OCI-LY7 (cell line): ENCODE measurements around the gene SART1. TPM values are rescaled to one million over a fixed set of nuclear protein-coding genes. Genes with fewer than 3 reads are reported as not detected.

ENCODE experiments used
- BruUV-seq: library from RNA; stranded (reverse); fragments of 400-500 nt; replicated peaks from 2 replicates; lab custom pipeline; 2021; lab: Mats Ljungman, UMichigan
- CTCF ChIA-PET: fragments of 300-600 bp; sonication (Branson Sonifier 250); formaldehyde crosslinking; loops from one replicate; lab custom pipeline; 2022; ENCODE audit warnings: antibody characterized with exemption; ENCODE audit not compliant: unreplicated experiment; lab: Charles Lee
- POLR2A ChIA-PET: fragments of 300-600 bp; sonication (Branson Sonifier 250); formaldehyde crosslinking; loops from one replicate; lab custom pipeline; 2022; ENCODE audit warnings: antibody characterized with exemption; lab: Charles Lee
- DNase-seq: peaks from one replicate; pipeline ENCODE4 v3.0.0-alpha.2; 2015; ENCODE audit warnings: low spot score
- H2AFZ ChIP-seq: fragments of 200-600 bp; sonication (generic), shearing (Covaris generic); 2 replicates; pipeline ENCODE4 v1.6.1; 2014; ENCODE audit warnings: mild to moderate bottlenecking, antibody characterized with exemption, low read length, moderate library complexity
- H3K27ac ChIP-seq: fragments of 200-600 bp; sonication (generic); 2 replicates; pipeline ENCODE4 v1.5.1; 2014; ENCODE audit warnings: mixed run types, low read depth, mild to moderate bottlenecking, moderate library complexity, low read length, inconsistent platforms; ENCODE audit not compliant: poor library complexity, severe bottlenecking
- H3K36me3 ChIP-seq: fragments of 200-600 bp; sonication (generic); 2 replicates; pipeline ENCODE4 v1.6.1; 2014; ENCODE audit warnings: mild to moderate bottlenecking, antibody characterized with exemption, low read length, moderate library complexity, mixed read lengths; ENCODE audit not compliant: insufficient read depth
- H3K4me1 ChIP-seq: fragments of 200-600 bp; sonication (generic); 2 replicates; pipeline ENCODE4 v1.5.1; 2014; ENCODE audit warnings: mild to moderate bottlenecking, low read length; ENCODE audit not compliant: insufficient read depth, poor library complexity, severe bottlenecking
- H3K4me2 ChIP-seq: fragments of 200-600 bp; sonication (generic); 2 replicates; pipeline ENCODE4 v1.6.1; 2014; ENCODE audit warnings: mild to moderate bottlenecking, low read length
- H3K4me3 ChIP-seq: fragments of 200-600 bp; sonication (generic); 2 replicates; pipeline ENCODE4 v1.5.1; 2014; ENCODE audit warnings: mild to moderate bottlenecking, low read depth, low read length; ENCODE audit not compliant: poor library complexity, severe bottlenecking
- H3K79me2 ChIP-seq: fragments of 200-600 bp; sonication (generic); 2 replicates; pipeline ENCODE4 v1.6.1; 2016; ENCODE audit warnings: low read depth, mild to moderate bottlenecking, low read length, moderate library complexity, mixed read lengths; ENCODE audit not compliant: insufficient read depth
- H3K9me2 ChIP-seq: fragments of 200-600 bp; sonication (generic); 2 replicates; pipeline ENCODE4 v1.6.1; 2016; ENCODE audit warnings: mild to moderate bottlenecking, low read length, mixed read lengths; ENCODE audit not compliant: insufficient read depth
- H3K9me3 ChIP-seq: fragments of 200-600 bp; sonication (generic); 2 replicates; pipeline ENCODE4 v1.6.1; 2014; ENCODE audit warnings: mild to moderate bottlenecking, mixed run types, low read length, mixed read lengths
- H4K20me1 ChIP-seq: fragments of 200-600 bp; sonication (generic); 2 replicates; pipeline ENCODE4 v1.6.1; 2014; ENCODE audit warnings: mild to moderate bottlenecking, antibody characterized with exemption, low read length, moderate library complexity, mixed read lengths; ENCODE audit not compliant: insufficient read depth
- EZH2phosphoT487 ChIP-seq: fragments of 200-600 bp; sonication (generic); IDR thresholded peaks from 2 replicates; pipeline ENCODE4 v1.6.1; 2018; ENCODE audit warnings: low read depth, borderline replicate concordance, mild to moderate bottlenecking, mixed run types, antibody characterized with exemption, low read length, moderate library complexity, mixed read lengths
- intact Hi-C: fragments of 100-400 bp; cut with micrococcal nuclease; formaldehyde crosslinking; loops from one replicate; pipeline ENCODE4 v1.10.0; 2022; ENCODE audit not compliant: unreplicated experiment
- total RNA-seq, 2 experiments: library from RNA; depleted of rRNA in 1 of 2; stranded (reverse); fragments of >200 nt in 1 of 2; shearing (Covaris generic) in 1 of 2; gene quantifications; 2 replicates each; pipeline ENCODE4 v1.2.3, GENCODE V29; 2014 to 2022
- TF ChIP-seq, protein P1 (sequence below): fragments of 200-600 bp; sonication (generic); conservative IDR thresholded peaks from 2 replicates; pipeline ENCODE4 v1.5.1; 2014; ENCODE audit warnings: mild to moderate bottlenecking, antibody characterized with exemption, low read length, moderate library complexity, mixed read lengths

Gene SART1
- total RNA-seq, 2 experiments from 2014 or later, result 50.4 to 55.5 TPM

- no peak for DNase-seq
- no TSS peak for BruUV-seq
- Histone ChIP-seq H3K79me2 (no peaks in the 10 kb centered on the region), H3K4me3 (no peak overlapping the region), H3K4me1 (no peaks in the 10 kb centered on the region), H4K20me1 (no peaks in the 10 kb centered on the region), H3K9me3 (no peaks in the 10 kb centered on the region), H2AFZ (no peak overlapping the region), H3K9me2 (no peaks in the 10 kb centered on the region), H3K36me3 (no peaks in the 10 kb centered on the region), H3K27ac (no peak overlapping the region), H3K4me2 (no peak overlapping the region)
- ChIA-PET POLR2A (no interaction called here), CTCF (no interaction called here)
- no peak for TF ChIP-seq EZH2phosphoT487
- TF ChIP-seq, protein P1, sequence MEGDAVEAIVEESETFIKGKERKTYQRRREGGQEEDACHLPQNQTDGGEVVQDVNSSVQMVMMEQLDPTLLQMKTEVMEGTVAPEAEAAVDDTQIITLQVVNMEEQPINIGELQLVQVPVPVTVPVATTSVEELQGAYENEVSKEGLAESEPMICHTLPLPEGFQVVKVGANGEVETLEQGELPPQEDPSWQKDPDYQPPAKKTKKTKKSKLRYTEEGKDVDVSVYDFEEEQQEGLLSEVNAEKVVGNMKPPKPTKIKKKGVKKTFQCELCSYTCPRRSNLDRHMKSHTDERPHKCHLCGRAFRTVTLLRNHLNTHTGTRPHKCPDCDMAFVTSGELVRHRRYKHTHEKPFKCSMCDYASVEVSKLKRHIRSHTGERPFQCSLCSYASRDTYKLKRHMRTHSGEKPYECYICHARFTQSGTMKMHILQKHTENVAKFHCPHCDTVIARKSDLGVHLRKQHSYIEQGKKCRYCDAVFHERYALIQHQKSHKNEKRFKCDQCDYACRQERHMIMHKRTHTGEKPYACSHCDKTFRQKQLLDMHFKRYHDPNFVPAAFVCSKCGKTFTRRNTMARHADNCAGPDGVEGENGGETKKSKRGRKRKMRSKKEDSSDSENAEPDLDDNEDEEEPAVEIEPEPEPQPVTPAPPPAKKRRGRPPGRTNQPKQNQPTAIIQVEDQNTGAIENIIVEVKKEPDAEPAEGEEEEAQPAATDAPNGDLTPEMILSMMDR, result no peak
- intact Hi-C loops, result no loop called here
Observed at GRCh38 chr11:66017321-66017720, 55.8 kb downstream of the SART1 start.

- Histone ChIP-seq H4K20me1 (no peaks in the 10 kb centered on the region), H3K79me2 (no peaks in the 10 kb centered on the region), H3K9me3 (no peaks in the 10 kb centered on the region), H3K4me1 (no peaks in the 10 kb centered on the region), H3K4me2 (no peak overlapping the region), H3K9me2 (no peaks in the 10 kb centered on the region), H3K36me3 (no peaks in the 10 kb centered on the region), H3K4me3 (no peak overlapping the region), H2AFZ (no peak overlapping the region), H3K27ac (no peak overlapping the region)
- intact Hi-C loops, result no loop called here
- BruUV-seq, result no TSS peak
- DNase-seq, result no peak
- CTCF ChIA-PET, result no interaction called here
- POLR2A ChIA-PET, result interaction anchor here (0.6 to 0.7 kb wide), 2 partner anchors 308 to 325 kb away, joined by 3 to 4 read pairs; partner anchors contain the start of gene KAT5
- TF ChIP-seq, protein P1, result no peak
- no peak for TF ChIP-seq EZH2phosphoT487
Observed at GRCh38 chr11:66020212-66020611, 58.7 kb downstream of the SART1 start.

DNA sequence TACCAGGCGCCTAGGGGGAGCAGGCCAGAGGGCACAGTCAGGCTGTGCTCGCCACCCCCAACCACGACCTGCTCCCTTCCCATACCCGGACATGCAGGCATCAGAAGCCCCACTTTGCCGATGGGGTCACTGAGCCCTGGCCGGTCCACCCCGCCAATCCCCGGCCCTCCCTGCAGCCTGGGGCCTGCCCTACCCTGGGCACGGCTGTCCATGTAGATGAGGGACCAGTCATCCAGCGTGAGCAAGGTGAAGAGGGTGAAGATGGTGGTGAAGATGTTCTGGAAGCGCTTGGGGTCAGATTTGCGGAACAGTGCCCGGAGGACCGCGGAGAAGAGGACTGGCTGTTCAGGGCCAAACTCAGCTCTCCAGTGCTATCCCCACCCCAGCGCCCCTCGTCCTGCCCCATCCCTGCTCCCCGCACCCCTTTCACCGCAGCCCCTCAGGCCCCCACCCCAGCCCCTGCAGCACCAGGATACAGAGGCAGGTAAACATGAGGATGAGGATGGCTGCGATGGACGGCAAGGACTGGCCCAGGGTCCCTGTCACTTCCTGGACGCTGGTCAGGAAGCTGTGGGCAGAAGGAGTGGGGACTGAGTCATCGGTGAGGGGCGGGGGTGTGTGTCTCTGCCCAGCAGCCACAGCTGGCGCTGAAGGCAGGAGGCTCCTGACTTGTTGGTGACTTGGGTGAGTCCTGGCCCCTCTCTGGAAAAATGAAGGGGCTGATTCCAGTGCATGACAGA, 59.3 kb downstream of the SART1 start:
- Histone ChIP-seq H3K27ac (no peak overlapping the region), H3K79me2 (no peaks in the 10 kb centered on the region), H3K9me3 (no peaks in the 10 kb centered on the region), H3K36me3 (no peaks in the 10 kb centered on the region), H2AFZ (no peak overlapping the region), H3K4me1 (no peaks in the 10 kb centered on the region), H3K9me2 (no peaks in the 10 kb centered on the region), H3K4me2 (no peak overlapping the region), H3K4me3 (no peak overlapping the region), H4K20me1 (no peaks in the 10 kb centered on the region)
- ChIA-PET CTCF (no interaction called here), POLR2A (no interaction called here)
- BruUV-seq, result no TSS peak
- no peak for DNase-seq
- no peak for TF ChIP-seq EZH2phosphoT487
- TF ChIP-seq, protein P1, result no peak
- intact Hi-C loops, result no loop called here
